H1 (cell line): ENCODE measurements around the gene TRIM15. TPM values are rescaled to one million over a fixed set of nuclear protein-coding genes. Genes with fewer than 3 reads are reported as not detected.
A peak's percentile ranks its signal among the peaks of the same experiment; 100 is the strongest.

Experiments
- CTCF ChIA-PET: fragments of 300-600 bp; sonication (Branson Sonifier 250); formaldehyde crosslinking; loops from one replicate; lab custom pipeline; 2021; ENCODE audit not compliant: partially characterized antibody; lab: Charles Lee
- POLR2A ChIA-PET: fragments of 300-600 bp; sonication (Branson Sonifier 250); formaldehyde crosslinking; loops from one replicate; lab custom pipeline; 2021; ENCODE audit warnings: inconsistent platforms; ENCODE audit not compliant: partially characterized antibody; lab: Charles Lee
- DNase-seq, 2 experiments: peaks; one replicate each; pipeline versions ENCODE4 v3.0.0 to v3.0.0-alpha.2; 2010 to 2022; ENCODE audit warnings: low spot score in 2 of 2, low read depth in 1 of 2, mixed read lengths in 1 of 2
- FAIRE-seq: peaks from 2 replicates; lab custom pipeline; 2011; peaks lifted over from hg19 to GRCh38; lab: Jason Lieb, UNC
- H2AFZ ChIP-seq: 2 replicates; pipeline ENCODE4 v1.8.1; 2012; ENCODE audit warnings: low read length, inconsistent platforms
- H2AK5ac ChIP-seq: 2 replicates; pipeline ENCODE4 v1.6.1; 2013; ENCODE audit warnings: low read depth, low read length
- H2BK120ac ChIP-seq: replicated peaks from 2 replicates; pipeline ENCODE3; 2013; ENCODE audit warnings: low read depth, low read length, inconsistent platforms
- H2BK12ac ChIP-seq: 2 replicates; pipeline ENCODE4 v1.6.1; 2013; ENCODE audit warnings: low read depth, low read length
- H2BK15ac ChIP-seq: 2 replicates; pipeline ENCODE4 v1.6.1; 2013; ENCODE audit warnings: low read length
- H2BK20ac ChIP-seq: 2 replicates; pipeline ENCODE4 v1.6.1; 2013; ENCODE audit warnings: low read length
- H2BK5ac ChIP-seq: 2 replicates; pipeline ENCODE4 v1.6.1; 2013; ENCODE audit warnings: low read depth, low read length
- H3K14ac ChIP-seq: 2 replicates; pipeline ENCODE4 v1.6.1; 2013; ENCODE audit warnings: inconsistent platforms; ENCODE audit not compliant: insufficient read length
- H3K18ac ChIP-seq: 2 replicates; pipeline ENCODE4 v1.6.1; 2013; ENCODE audit warnings: low read length; ENCODE audit errors: extremely low read depth
- H3K23ac ChIP-seq: 2 replicates; pipeline ENCODE4 v1.6.1; 2013; ENCODE audit warnings: inconsistent platforms; ENCODE audit not compliant: insufficient read length
- H3K23me2 ChIP-seq: 2 replicates; pipeline ENCODE4 v1.6.1; 2013; ENCODE audit warnings: low read depth, low read length
- H3K27ac ChIP-seq: 2 replicates; pipeline ENCODE4 v1.6.1; 2011; ENCODE audit warnings: low read depth, low read length, inconsistent platforms
- H3K27me3 ChIP-seq, 4 experiments: replicated peaks in 1 of 4; 1 replicate in 1 of 4; 2 replicates in 3 of 4; pipeline versions ENCODE4 v1.6.1 to v1.8.1; 2011 to 2013; ENCODE audit warnings: low read length in 3 of 4, mild to moderate bottlenecking in 3 of 4, inconsistent platforms in 2 of 4, mixed read lengths in 2 of 4, moderate library complexity in 1 of 4; ENCODE audit not compliant: control insufficient read depth in 3 of 4, insufficient read depth in 3 of 4; ENCODE audit errors: extremely low read depth in 1 of 4
- H3K36me3 ChIP-seq, 4 experiments: 2 replicates each; pipeline versions ENCODE4 v1.6.1 to v1.8.1; 2011 to 2013; ENCODE audit warnings: mild to moderate bottlenecking in 4 of 4, low read length in 3 of 4, moderate library complexity in 2 of 4, control low read depth in 1 of 4, inconsistent platforms in 1 of 4; ENCODE audit not compliant: insufficient read depth in 4 of 4, control insufficient read depth in 2 of 4
- H3K4ac ChIP-seq: replicated peaks from 2 replicates; pipeline ENCODE3; 2013; ENCODE audit warnings: low read length, low read depth, mixed read lengths, inconsistent platforms; ENCODE audit not compliant: insufficient read length
- H3K4me1 ChIP-seq, 4 experiments: replicated peaks in 1 of 4; 1 replicate in 1 of 4; 2 replicates in 3 of 4; pipeline versions ENCODE4 v1.6.1 to v1.8.1; 2011 to 2013; ENCODE audit warnings: low read length in 3 of 4, inconsistent platforms in 2 of 4, mixed read lengths in 1 of 4; ENCODE audit not compliant: insufficient read depth in 4 of 4, control insufficient read depth in 3 of 4
- H3K4me2 ChIP-seq, 2 experiments: 2 replicates each; pipeline versions ENCODE4 v1.6.1 to v1.8.1; 2011 to 2013; ENCODE audit warnings: low read depth in 2 of 2, low read length in 2 of 2, control low read depth in 1 of 2, inconsistent platforms in 1 of 2, mild to moderate bottlenecking in 1 of 2; ENCODE audit not compliant: insufficient read depth in 1 of 2
- H3K4me3 ChIP-seq, 4 experiments: fragments of 200-600, 300-600 bp in 1 of 4; sonication (generic), shearing (Covaris generic), sonication (Bioruptor Twin) in 1 of 4; 2 replicates each; pipeline versions ENCODE4 v1.5.1 to v1.8.1; 2011 to 2016; ENCODE audit warnings: low read length in 4 of 4, low read depth in 3 of 4, control low read depth in 2 of 4, inconsistent platforms in 2 of 4, mild to moderate bottlenecking in 2 of 4, mixed read lengths in 1 of 4, moderate library complexity in 1 of 4; ENCODE audit not compliant: insufficient read depth in 2 of 4; ENCODE audit errors: extremely low read depth in 1 of 4
- H3K56ac ChIP-seq: replicated peaks from 2 replicates; pipeline ENCODE3; 2013; ENCODE audit warnings: low read depth, mild to moderate bottlenecking, mixed read lengths, low read length, inconsistent platforms; ENCODE audit not compliant: insufficient read length
- H3K79me1 ChIP-seq: 2 replicates; pipeline ENCODE4 v1.6.1; 2013; ENCODE audit warnings: low read depth, low read length, control low read depth
- H3K79me2 ChIP-seq, 2 experiments: 2 replicates each; pipeline versions ENCODE4 v1.6.1 to v1.8.1; 2012 to 2013; ENCODE audit warnings: low read length in 2 of 2, mild to moderate bottlenecking in 2 of 2, inconsistent platforms in 1 of 2; ENCODE audit not compliant: insufficient read depth in 2 of 2, control insufficient read depth in 1 of 2
- H3K9ac ChIP-seq, 4 experiments: replicated peaks in 1 of 4; 1 replicate in 1 of 4; 2 replicates in 3 of 4; pipeline versions ENCODE4 v1.6.1 to v1.8.1; 2011 to 2013; ENCODE audit warnings: low read depth in 3 of 4, low read length in 3 of 4, control low read depth in 2 of 4, mild to moderate bottlenecking in 2 of 4, moderate library complexity in 2 of 4, inconsistent platforms in 1 of 4; ENCODE audit errors: extremely low read depth in 1 of 4
- H3K9me3 ChIP-seq, 2 experiments: 2 replicates each; pipeline versions ENCODE4 v1.6.1 to v1.8.1; 2012 to 2013; ENCODE audit warnings: mild to moderate bottlenecking in 2 of 2, moderate library complexity in 2 of 2, control low read depth in 1 of 2, inconsistent platforms in 1 of 2, low read depth in 1 of 2, low read length in 1 of 2, mixed read lengths in 1 of 2; ENCODE audit not compliant: insufficient read depth in 2 of 2
- H4K20me1 ChIP-seq, 2 experiments: replicated peaks in 1 of 2; 2 replicates each; pipeline versions ENCODE3 to v1.8.1; 2011 to 2013; ENCODE audit warnings: inconsistent platforms in 2 of 2, low read length in 2 of 2, mild to moderate bottlenecking in 1 of 2; ENCODE audit not compliant: insufficient read depth in 2 of 2, control insufficient read depth in 1 of 2
- H4K5ac ChIP-seq: 2 replicates; pipeline ENCODE4 v1.6.1; 2013; ENCODE audit warnings: low read length, low read depth, mixed read lengths, inconsistent platforms; ENCODE audit not compliant: insufficient read length
- H4K8ac ChIP-seq: 2 replicates; pipeline ENCODE4 v1.8.0; 2013; ENCODE audit warnings: mild to moderate bottlenecking, moderate library complexity, low read length, inconsistent platforms; ENCODE audit not compliant: insufficient read depth; ENCODE audit errors: extremely low read depth
- H4K91ac ChIP-seq: replicated peaks from 2 replicates; pipeline ENCODE3; 2013; ENCODE audit warnings: low read length, mixed read lengths, inconsistent platforms; ENCODE audit not compliant: insufficient read length
- MAX ChIP-seq: IDR thresholded peaks from 2 replicates; pipeline ENCODE4 v1.6.1; 2012; ENCODE audit warnings: inconsistent platforms
- POLR2AphosphoS5 ChIP-seq: IDR thresholded peaks from 2 replicates; pipeline ENCODE4 v1.6.1; 2011; ENCODE audit warnings: low read depth, low read length
- RFX5 ChIP-seq: IDR thresholded peaks from 2 replicates; pipeline ENCODE4 v1.6.1; 2011; ENCODE audit warnings: low read depth, low read length, improper control_type of control experiment, borderline replicate concordance
- WGBS, 2 experiments: shearing (Covaris generic) in 1 of 2; methylation state at CpG; one replicate each; pipeline versions ENCODE4 v1.1.6 to v1.1.7; 2013 to 2015; ENCODE audit warnings: low lambda C conversion rate in 2 of 2, mixed read lengths in 2 of 2, inconsistent platforms in 1 of 2, low coverage in 1 of 2, missing lambda C conversion rate in 1 of 2; ENCODE audit not compliant: insufficient replicate concordance in 2 of 2, insufficient coverage in 1 of 2, insufficient read length in 1 of 2; ENCODE audit errors: extremely low coverage in 1 of 2, missing lambda C conversion rate in 1 of 2; 5-methylcytosine and 5-hydroxymethylcytosine counted together
- polyA plus RNA-seq, 7 experiments: library from polyadenylated mRNA; depleted of rRNA in 3 of 7; stranded (reverse) in 5 of 7; unstranded in 2 of 7; fragments of >200 nt in 5 of 7; fragments of 200-250 nt in 2 of 7; gene quantifications; 1 replicate in 5 of 7; 2 replicates in 1 of 7; 4 replicates in 1 of 7; pipeline versions ENCODE4 v1.2.1 to v1.2.3, GENCODE V29; 2011 to 2013; ENCODE audit warnings: missing spikeins in 2 of 7, mixed read lengths in 2 of 7
- total RNA-seq: library from RNA; stranded (reverse); fragmentation: NEBNext Ultra II Directional; extraction: Animal tissue kit (Norgen Biotek cat#: 25700); gene quantifications from 2 replicates; pipeline ENCODE4 v1.2.1, GENCODE V29; 2021
- TF ChIP-seq, protein P1 (sequence below): IDR thresholded peaks from 2 replicates; pipeline ENCODE4 v1.6.1; 2012; ENCODE audit warnings: low read length, inconsistent platforms

TRIM15 gene
- total and polyA plus RNA-seq, 2 of the 8 experiments (the other 6 are each of a cell fraction or from before 2014, with no cell fraction given) = 0.18 to 0.48 TPM

DNA sequence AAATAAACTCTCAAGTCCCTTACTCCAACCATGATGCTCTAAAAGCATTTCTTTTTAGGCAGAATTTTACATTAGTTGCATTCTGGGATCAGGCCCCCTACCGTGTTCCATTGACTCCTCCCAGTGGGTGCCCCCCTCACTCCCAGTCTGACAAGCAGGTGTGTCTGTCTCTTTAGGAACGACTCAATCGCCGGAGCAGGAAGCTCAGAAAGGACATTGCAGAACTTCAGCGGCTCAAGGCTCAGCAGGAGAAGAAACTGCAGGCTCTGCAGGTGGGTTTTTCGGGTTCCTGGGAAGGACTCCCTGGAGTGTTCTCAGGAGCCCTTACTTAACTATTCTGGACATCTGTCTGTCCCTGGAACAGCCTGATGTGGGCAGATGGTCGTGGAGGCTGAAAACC is 17.5 kb upstream of the TRIM15 start:
- Histone ChIP-seq H2BK20ac (no peak overlapping the region), H3K18ac (no peak overlapping the region), H2BK5ac (no peak overlapping the region), H4K8ac (no peak overlapping the region), H2BK120ac (no peak overlapping the region), H3K36me3 (no peaks in the 10 kb centered on the region), H3K9me3 (no peaks in the 10 kb centered on the region), H3K23me2 (peaks cover 2% of the 10 kb centered on the region; the same call in 1 of the 2 replicates), H2BK15ac (no peak overlapping the region), H4K20me1 (no peaks in the 10 kb centered on the region), H3K27me3 (peaks cover 0 to 3% (median 0%) of the 10 kb centered on the region in 4 experiments; a peak in 1 of 7 replicates), H3K23ac (no peak overlapping the region), H3K14ac (no peak overlapping the region), H2AFZ (no peak overlapping the region), H3K27ac (no peak overlapping the region), H2BK12ac (no peak overlapping the region), H3K56ac (no peak overlapping the region), H2AK5ac (no peak overlapping the region), H4K91ac (no peak overlapping the region), H3K79me2 (no peaks in the 10 kb centered on the region), H3K4me1 (peaks cover 0 to 4% (median 0%) of the 10 kb centered on the region in 4 experiments; a peak in 2 of 7 replicates), H3K4me3 (no peak overlapping the region), H3K4me2 (0 out of 4 replicates have a peak overlapping the region, but pooled peaks of 1 of the 2 experiments have one; percentile 2), H3K4ac (no peak overlapping the region), H4K5ac (no peak overlapping the region), H3K79me1 (no peaks in the 10 kb centered on the region), H3K9ac (no peak overlapping the region)
- FAIRE-seq (no peak), DNase-seq (no peak)
- WGBS, 2 experiments = 59% methylated on average over 7 of the region's 7 CpGs; no CpG with 5 or more reads in 1 of the 2 experiments
- no peak for TF ChIP-seq RFX5
- TF ChIP-seq, protein P1, sequence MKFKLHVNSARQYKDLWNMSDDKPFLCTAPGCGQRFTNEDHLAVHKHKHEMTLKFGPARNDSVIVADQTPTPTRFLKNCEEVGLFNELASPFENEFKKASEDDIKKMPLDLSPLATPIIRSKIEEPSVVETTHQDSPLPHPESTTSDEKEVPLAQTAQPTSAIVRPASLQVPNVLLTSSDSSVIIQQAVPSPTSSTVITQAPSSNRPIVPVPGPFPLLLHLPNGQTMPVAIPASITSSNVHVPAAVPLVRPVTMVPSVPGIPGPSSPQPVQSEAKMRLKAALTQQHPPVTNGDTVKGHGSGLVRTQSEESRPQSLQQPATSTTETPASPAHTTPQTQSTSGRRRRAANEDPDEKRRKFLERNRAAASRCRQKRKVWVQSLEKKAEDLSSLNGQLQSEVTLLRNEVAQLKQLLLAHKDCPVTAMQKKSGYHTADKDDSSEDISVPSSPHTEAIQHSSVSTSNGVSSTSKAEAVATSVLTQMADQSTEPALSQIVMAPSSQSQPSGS = no peak
- TF ChIP-seq MAX = no peak
- TF ChIP-seq POLR2AphosphoS5 = no peak
- ChIA-PET CTCF (interaction anchor here (0.7 to 5.4 kb wide), 5 partner anchors 9 to 257 kb away, joined by 3 to 27 read pairs (median 3); no protein-coding TSS in a partner anchor), POLR2A (interaction anchor here (0.8 kb wide), 1 partner anchor 14 kb away, joined by 3 read pairs; no protein-coding TSS in a partner anchor)
